ENCODE measurements around the gene RNH1. TPM values are rescaled to one million over a fixed set of nuclear protein-coding genes. Genes with fewer than 3 reads are reported as not detected.

RNH1 gene
- total RNA-seq, 6 experiments from 2014 or later: 223 to 272 (median 250) TPM

- no peak for DNase-seq
- Mint-ChIP-seq H3K27ac (peak overlapping the region; percentile 54), H3K4me3 (no peak overlapping the region), H3K27me3 (ENCODE audit: insufficient read depth) (peaks cover 16% of the 10 kb centered on the region), H3K9me3 (peaks cover 8% of the 10 kb centered on the region; the same call in 1 of the 2 replicates), H3K36me3 (ENCODE audit: low read depth) (peaks cover 31% of the 10 kb centered on the region), H3K4me1 (ENCODE audit: low read depth) (peaks cover 6% of the 10 kb centered on the region; the same call in 1 of the 2 replicates)
- no peak for TF ChIP-seq CTCF (IDR thresholded peaks at IDR 0.05)
These were observed 9.3 kb downstream of the RNH1 start for GRCh38 chr11:497565-498296.

GRCh38 chr11:496834-497564, 10.0 kb downstream of the RNH1 start:
- H3K27ac Mint-ChIP-seq: no peak overlapping the region
- TF ChIP-seq CTCF (IDR thresholded peaks at IDR 0.05): no peak
- H3K36me3 Mint-ChIP-seq (ENCODE audit: low read depth): peaks cover 31% of the 10 kb centered on the region
- H3K4me3 Mint-ChIP-seq: peak overlapping the region; percentile 34; the same call in 1 of the 2 replicates
- DNase-seq: no peak
- H3K27me3 Mint-ChIP-seq (ENCODE audit: insufficient read depth): peaks cover 16% of the 10 kb centered on the region
- peaks cover 8% of the 10 kb centered on the region; the same call in 1 of the 2 replicates for H3K9me3 Mint-ChIP-seq
- peaks cover 6% of the 10 kb centered on the region; the same call in 1 of the 2 replicates for H3K4me1 Mint-ChIP-seq (ENCODE audit: low read depth)

GRCh38 chr11:495537-495931, 11.5 kb downstream of the RNH1 start:
- Mint-ChIP-seq H3K27ac (peak overlapping the region; percentile 49; the same call in 1 of the 2 replicates), H3K4me3 (no peak overlapping the region), H3K9me3 (peaks cover 8% of the 10 kb centered on the region; the same call in 1 of the 2 replicates), H3K36me3 (ENCODE audit: low read depth) (peaks cover 31% of the 10 kb centered on the region), H3K27me3 (ENCODE audit: insufficient read depth) (peaks cover 13% of the 10 kb centered on the region), H3K4me1 (ENCODE audit: low read depth) (peaks cover 6% of the 10 kb centered on the region; the same call in 1 of the 2 replicates)
- DNase-seq: no peak
- no peak for TF ChIP-seq CTCF (IDR thresholded peaks at IDR 0.05)

- Mint-ChIP-seq H3K4me1 (ENCODE audit: low read depth) (peaks cover 6% of the 10 kb centered on the region; the same call in 1 of the 2 replicates), H3K4me3 (no peak overlapping the region), H3K36me3 (ENCODE audit: low read depth) (peaks cover 31% of the 10 kb centered on the region), H3K27me3 (ENCODE audit: insufficient read depth) (peaks cover 13% of the 10 kb centered on the region), H3K27ac (peak overlapping the region; percentile 49; the same call in 1 of the 2 replicates), H3K9me3 (peaks cover 8% of the 10 kb centered on the region; the same call in 1 of the 2 replicates)
- no peak for DNase-seq
- no peak for TF ChIP-seq CTCF (IDR thresholded peaks at IDR 0.05)
These were observed 12.1 kb downstream of the RNH1 start for GRCh38 chr11:494761-495536.

All from HFFc6 (cell line).